GM21526 (cell line): ENCODE results near the gene PHLDB2.

Source experiments
- ATAC-seq: cut with Tn5 transposase; IDR thresholded peaks from one replicate; pipeline ENCODE4 v1.9.1; 2021; ENCODE audit warnings: moderate library complexity; ENCODE audit not compliant: unreplicated experiment, low FRiP score

PHLDB2 gene

DNA sequence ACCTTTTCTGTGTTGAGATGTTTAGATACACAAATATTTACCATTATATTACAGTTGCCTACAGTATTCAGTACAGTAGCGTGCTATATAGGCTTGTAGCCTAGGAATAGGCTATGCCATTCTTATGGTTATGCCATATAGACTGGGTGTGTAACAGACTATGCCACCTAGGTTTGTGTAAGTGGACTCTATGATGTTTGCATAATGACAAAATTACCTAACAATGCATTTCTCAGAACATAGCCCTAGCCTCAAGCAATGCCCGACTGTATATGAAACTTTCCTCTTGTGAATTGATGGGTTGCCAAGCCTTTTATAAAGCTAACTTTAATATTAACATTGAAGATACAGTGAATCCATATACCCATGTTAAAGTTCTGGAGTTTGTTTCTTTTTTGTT is 10.3 kb upstream of the PHLDB2 start:
- no peak for ATAC-seq

DNA sequence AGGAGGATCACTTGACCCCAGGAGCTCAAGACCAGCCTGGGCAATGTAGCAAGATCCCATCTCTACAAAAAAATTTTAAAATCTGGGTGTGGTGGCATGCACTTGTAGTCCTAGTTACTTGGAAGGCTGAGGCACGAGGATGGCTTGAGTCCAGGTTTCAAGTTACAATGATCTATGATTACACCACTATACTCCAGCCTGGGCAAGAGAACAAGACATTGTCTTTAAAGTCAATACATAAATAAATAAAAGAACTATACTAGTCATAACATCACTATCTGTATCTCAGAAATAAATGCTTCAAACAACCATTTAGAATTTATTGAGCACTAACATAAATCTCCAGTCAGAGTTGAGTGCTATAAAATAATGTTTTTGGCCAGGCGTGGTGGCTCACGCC is 8.5 kb upstream of the PHLDB2 start:
- no peak for ATAC-seq

DNA sequence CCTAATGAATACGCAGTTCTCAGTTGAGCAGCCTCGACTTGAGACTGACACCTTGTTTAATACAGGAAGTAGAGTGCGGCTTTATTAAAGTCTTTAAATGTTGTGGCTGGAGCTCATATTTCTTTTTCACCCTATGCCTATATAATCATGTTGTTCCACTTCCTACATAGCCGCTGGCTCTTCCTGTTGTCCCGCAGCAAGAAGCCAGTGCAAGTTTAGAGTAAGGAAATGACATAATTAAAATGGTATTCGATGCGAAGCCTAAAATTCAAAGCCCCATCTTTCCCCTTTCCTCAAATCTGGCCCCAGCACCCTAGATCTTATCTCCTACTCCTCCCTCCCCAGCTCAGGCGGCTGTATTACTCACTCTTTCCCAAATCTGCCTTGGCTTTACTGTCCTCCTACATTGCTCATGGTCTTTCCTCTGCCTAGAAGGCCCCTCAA is 7.5 kb upstream of the PHLDB2 start:
- ATAC-seq: no peak

DNA sequence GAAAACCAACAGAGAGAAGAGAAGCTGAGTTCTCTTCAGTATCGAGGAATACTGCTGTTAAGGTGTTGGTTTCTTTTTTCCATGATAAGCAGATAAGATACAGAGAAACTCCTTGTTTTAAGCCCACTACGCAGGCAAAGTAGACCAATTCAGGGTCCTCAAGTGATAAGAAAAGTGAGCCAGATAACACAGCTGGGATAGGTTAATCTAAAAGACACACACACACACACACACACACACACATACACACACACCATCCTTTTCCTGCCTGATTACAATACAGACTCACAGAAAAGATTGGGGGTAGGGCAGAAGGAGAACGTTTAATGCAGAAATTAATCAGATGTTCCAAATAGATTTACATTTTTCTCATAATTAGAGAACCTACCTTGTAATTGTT is 6.5 kb upstream of the PHLDB2 start:
- no peak for ATAC-seq

DNA sequence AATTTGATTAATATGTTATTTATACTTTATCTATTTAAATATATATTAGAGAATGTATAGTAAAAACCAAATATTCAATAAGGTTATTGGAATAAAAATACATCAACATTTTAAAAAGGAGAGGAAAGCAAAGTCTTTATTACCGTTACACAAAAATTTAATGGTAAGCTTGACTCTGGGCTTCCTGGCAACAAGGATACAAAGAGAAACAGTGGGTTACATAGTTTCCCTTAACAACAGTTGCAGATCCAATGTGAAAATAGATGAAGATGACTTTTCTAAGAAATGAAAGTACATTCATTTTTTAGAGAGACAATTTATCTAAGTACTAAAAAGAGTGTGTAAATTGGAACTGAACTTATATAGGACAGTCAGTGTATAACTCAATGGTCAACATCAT is 6.0 kb upstream of the PHLDB2 start:
- no peak for ATAC-seq

DNA sequence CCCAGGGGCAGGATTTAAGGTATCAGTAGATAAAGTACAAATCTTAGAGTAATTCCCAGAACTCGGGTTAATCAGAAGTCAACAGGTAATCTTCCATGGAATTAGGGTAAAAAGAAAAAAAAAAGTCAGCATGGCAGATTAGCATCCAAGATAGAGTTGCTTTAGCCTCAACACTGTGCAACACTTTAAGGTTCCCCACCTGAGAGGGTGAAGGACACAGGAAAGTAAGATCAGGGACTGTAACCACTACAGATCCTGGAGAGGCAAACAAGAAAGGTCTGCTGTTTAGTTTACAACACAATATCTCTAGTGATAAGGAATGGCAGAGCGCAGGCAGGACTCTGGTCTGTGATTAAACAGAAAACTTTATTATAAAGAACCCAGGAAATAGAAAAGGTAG is 4.1 kb upstream of the PHLDB2 start:
- no peak for ATAC-seq

DNA sequence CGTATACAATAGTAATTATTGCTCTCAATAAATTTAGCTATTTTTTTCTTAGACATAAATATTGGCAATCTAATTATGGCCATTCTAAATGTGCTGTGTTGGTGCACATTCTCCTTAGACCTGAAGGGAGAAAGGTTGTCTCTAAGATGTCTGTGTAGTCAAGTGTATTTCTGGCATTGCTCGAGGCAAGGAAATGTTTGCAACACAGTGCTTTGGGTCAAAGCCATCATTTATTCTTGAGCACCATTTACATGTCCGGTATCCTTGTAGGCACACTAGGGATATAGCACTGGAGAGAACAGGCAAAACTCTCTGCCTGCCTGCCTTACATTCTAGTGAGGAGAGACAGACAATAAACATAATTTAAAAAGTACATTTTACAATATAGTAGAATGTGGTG is 2.6 kb upstream of the PHLDB2 start:
- no peak for ATAC-seq

DNA sequence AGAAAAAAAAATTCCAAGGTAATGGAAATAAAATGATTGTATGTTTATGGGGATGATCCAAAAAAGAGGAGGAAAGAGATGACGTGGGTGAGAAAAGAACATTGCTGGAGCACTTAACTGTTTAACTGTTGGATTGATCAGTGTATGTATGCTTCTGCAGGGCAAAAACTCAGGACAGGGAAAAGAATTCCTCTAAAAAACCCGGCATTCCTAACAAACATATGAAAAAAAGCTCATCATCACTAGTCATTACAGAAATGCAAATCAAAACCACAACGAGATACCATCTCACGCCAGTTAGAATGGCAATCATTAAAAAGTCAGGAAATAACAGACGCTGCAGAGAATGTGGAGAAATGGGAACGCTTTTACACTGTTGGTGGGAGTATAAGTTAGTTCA is 1.6 kb upstream of the PHLDB2 start:
- ATAC-seq: no peak

DNA sequence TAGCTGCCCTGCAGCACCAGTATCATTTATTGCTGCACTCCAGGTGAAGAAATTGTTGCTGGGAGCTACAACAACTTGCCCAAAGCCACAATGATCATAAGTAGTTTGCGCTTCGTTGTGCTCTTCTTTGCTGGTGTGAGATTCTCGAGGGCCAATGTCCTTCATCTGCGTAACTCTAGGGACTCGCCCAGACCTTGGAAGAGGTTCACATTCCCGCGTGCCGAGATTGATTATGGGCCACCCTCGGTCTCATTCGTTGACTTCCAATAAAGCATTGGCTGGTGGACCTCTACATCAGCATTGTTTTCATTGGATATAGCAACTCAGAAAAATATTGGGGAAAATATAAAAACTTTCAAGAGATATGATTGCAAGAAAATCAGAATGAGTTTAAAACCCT is 423 bp upstream of the PHLDB2 start:
- ATAC-seq: no peak

DNA sequence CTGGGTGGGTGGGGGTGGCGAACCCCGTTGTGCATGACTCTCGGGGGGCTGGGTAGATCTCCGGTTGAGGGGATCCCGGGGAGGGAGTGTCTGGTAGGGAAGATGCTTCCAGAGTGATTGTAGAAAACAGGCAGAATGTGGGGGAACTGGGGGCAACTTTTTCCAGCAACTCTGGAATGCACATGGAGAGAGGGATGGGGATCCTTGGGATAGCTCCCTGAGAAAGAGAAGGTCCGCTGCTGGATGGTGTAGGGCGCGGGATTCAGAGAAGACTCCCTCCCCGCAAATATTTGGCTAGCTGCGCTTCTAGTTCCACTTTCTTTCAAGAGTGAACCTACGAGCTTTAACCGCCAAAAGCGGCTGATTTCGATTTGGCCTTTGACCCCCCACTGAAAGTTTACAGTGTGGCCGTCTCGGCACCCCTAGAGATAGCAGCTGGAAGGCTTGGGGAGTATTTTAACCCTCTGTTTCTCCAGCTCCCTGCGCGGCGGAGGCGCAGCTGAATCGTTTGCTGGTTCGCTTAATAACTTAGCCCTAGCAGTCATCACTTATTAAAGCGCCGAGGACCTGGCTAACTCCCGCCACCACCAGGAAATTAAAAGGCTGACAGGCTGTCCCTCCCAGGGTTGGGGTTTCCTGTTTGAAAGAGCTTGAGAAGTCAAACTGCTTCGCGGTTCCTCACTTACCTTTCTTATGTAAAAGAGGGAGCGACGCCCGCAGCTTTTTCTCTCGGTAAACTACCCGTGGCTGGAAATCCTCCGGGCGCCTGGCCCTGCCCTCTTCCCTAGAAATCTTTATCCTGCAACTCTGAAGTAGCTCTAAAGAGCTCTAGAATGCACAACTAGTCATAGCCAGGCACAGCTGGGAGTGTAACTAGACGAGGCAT is 1.2 kb downstream of the PHLDB2 start:
- ATAC-seq: peak; percentile 92

DNA sequence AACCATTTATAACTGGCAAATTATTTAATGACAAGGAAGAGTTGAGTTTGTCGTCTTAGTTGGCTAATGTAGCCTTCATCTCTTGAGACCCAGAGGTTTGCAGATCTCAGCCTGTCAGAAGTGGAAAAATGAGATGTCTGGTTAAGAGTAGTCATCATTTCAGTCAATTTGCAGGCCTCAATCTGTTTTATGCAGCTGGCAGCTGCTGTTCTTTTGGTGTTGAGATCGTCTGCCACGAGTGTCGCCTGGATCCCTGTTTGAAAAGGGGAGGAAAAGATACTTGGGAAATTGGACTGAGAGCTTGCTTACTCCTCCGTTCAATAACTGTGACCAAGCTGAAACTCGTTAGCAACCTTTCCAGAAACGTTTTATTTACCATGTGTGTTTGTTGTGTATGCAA is 2.3 kb downstream of the PHLDB2 start:
- no peak for ATAC-seq

DNA sequence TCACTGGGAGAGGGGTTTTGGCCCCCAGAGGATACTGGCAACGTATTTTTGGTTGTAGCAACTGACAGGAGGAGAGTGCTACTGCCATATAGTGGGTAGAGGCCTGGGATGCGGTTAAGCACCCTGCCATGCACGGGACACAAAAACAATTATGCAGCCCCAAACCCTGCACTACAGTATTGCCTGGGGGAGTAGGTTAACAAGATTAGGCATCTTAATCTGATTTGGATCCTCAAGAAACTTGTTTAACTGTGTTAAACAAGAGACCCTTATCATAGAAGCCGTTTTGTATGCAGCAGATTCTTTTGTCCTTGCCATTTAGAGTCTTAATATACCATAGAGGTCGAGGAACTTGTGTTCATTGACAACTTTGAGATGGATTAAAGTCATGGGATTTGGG is 3.4 kb downstream of the PHLDB2 start:
- no peak for ATAC-seq

DNA sequence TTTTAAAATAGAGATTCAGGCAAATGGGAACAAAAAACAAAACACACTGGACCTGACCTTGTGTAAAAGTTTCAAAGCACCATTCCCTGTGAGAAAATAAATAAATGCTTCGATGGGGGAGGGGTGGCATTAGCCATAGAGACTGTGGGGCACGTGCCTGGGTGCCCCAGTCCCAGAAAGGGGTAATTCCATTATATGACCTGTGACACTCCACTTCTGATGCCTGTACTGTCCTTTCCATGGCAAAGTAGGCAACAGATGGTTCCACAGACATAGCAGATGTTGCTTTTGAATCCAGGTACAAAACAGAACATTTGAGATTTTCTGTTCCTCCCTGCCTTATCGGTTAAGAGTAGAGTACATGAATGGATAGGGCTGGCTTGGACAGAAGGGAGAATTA is 3.9 kb downstream of the PHLDB2 start:
- ATAC-seq: no peak

DNA sequence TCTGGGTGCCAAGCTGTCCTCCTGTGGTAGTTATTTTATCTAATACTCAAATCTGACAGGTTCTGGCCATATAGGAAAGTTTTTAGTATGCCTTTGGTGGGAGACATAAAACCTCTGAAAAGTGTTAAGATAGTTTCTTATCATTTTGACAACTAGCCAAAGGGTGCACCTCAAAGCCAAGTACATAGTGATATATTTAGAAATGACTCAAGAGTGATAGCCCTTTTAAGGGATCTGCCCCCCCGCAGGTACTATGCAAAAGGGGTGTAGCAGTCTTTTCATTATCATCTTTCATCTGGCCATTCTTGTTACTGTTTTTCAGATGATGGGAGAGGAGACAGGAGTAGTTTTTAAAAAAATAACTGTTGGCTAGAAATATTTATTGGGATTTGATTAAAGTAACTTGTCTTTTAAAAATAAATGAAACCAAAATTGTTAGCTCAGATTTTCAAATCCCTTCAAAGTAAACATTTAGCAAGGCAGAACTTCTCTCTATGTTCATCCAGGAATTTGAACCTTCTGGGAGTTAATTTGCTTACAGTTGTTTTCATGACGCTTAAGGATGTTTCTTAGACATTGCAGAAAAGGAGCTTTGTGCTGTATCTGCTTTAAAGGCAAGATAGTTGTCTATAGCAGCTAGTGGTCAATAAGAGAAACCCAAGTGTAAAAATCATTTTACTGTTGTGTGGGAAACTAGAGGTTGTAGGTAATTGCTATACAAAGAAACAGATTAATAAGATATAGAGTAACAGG is 5.1 kb downstream of the PHLDB2 start:
- no peak for ATAC-seq

DNA sequence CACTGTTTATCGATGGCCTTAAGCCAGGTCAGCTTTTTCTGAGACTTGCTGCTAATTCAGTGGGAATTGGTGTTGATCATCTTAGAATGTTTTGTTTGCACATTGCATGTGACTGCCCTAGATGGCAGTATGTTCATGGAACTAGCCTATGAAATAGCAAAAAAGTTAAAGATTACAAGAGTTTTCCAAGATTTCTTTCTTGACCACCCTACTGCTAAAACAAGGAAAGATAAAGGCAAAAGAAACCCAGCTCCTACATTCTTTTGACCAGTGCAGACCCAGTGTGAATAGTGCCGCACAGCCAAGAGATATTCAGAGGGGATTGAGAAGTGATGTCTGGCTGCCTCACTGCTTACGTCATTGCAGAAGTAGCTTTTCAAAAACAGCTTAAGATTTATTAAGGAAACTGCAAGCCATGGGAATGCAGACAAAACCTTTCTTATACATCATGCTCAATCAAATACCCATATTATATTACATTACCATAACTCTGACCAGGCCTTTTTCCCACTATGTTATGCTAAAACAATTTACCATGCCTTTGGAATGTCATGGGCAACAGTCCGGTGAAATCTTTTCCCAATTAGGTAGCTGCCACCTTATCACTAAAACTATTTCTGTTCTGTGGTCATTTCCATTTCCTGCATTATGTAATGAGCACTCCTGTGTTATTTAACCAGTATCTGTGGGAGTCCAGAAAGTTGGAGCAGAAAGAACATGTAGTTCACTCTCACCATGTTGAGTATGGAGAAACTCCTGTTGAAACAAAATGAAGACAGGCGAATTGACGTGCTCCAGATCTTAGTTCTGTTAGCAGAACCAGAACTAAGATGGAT is 6.0 kb downstream of the PHLDB2 start:
- ATAC-seq: no peak

DNA sequence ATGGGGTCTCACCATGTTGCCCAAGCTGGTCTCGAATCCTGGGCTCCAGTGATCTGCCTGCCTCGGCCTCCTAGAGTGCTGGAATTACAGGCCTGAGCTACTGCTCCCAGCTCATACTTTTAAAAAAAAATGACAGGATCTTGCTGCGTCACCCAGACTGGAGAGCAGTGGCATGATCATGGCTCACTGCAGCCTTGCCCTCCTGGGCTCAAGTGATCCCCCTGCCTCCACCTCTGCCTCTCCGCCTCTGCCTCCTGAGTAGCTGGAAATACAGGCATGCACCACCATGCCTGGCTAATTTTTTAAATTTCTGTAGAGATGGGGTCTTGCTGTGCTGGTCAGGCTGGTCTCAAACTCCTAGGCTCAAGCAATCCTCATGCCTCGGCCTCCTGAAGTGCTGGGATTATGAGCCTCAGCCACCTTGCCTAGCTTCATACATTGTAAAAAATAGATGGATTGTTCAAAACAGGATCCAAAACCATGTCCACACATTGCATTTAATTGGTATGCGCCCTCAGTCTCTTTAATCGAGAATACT is 8.9 kb downstream of the PHLDB2 start:
- ATAC-seq: no peak

DNA sequence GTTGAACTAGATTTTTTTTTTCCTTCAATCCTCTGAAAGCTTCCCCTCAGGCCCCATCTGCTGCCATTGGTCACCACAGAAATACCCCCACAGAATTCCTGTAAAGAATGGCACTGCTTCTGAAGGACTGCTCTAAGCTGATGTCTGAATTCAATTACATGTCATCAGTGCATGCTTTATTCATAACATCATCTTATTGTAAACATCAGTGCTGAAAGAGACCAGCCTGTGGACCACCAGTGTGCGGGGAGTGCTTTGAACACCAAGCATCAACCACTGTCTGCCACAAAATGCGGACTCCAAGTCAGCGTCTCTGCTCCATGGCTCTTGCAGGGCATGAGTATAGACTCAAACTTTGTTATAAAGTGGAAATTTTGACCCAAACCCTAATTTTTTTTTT is 11.6 kb downstream of the PHLDB2 start:
- ATAC-seq: no peak

DNA sequence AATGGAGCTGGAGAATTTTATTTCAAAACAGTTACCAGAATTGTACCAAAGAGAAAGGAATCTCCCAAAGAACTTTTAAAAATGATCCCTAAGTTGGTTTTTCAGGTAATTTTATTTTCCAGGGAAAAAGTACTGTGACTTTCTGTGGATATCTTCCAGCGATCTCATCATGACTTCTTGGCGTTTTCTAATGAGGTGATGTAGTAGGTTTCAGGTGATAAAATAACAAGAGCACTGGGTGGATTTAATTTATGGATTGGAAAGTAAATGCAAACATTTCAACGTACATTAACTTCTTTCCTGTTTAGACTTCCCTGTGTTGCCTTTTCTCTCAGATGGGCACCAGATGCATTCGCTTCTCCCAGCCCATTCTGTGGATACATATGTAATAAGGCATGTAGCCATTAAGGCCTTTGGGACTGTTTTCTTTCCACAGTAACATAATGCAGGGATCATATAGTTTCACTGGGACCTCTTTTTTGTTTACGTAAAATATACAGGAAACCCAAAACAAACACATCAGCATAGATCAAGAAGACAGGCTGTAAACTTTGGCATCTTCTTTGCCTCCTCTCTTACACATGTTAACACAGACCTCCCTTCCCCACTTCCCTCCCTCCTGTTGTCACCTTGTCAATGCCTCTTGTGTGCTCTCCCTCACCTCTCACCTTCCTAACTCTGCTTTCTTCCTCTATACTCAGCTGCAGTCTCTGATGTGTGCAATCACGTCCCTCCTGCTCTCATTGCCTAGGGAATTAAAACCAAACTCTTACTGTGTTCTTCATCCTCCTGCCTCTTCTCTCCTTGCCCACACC is 13.0 kb downstream of the PHLDB2 start:
- no peak for ATAC-seq

DNA sequence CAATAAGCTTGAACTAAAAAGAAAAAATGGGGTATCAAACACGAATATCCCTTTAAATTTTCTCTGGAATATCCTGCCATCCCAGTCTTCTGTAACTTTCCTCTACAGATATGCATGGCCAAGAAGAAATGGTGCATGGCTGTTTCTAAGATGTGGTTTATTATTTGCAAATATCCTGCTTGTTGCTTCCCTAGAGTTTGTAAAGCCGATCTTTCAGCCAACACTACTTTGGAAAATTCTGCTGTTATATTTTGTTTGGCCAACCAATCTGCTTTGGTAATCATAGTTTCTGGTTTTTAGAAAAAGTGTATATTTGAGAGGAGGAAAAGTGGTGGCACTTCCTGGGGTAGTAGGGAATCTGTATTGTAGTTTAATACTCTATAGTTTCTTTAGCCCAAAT is 13.9 kb downstream of the PHLDB2 start:
- ATAC-seq: no peak
